ENCODE measurements around the gene PPEF2. TPM values are rescaled to one million over a fixed set of nuclear protein-coding genes. Genes with fewer than 3 reads are reported as not detected.

The PPEF2 gene
- total and polyA plus RNA-seq, 2 donors (not counting 1 experiment from before 2014, with no cell fraction given) = not detected

DNA sequence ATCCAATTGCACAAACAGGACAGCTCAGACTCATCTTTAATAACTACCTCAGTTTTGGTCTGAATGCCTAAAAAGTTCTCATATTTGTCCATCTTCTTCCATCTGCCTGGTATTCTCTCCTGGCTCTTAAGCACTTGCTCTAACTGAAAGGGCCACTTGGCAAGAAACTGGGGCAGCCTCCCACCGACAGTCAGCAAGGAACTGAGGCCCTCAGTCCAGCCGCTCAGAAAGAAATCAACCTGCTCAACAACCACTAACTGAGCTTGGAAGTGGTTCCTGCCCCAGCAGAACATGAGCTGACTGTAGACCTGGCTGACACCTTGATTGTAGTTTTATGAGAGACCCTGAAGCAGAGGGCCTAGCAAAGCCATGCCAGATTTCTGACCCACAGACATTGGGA lies 84.4 kb downstream of the PPEF2 start:
- no peak overlapping the region for H3K4me3 ChIP-seq (replicated peaks in 1 of 4; ENCODE audit: control extremely low read depth in 1 of 4, insufficient read depth in 1 of 4, low read depth in 3 of 4, low read length in 4 of 4)
- H3K79me2 ChIP-seq (ENCODE audit: control insufficient read depth, insufficient read depth, low read length) = no peaks in the 10 kb centered on the region
- no peaks in the 10 kb centered on the region for H3K27me3 ChIP-seq (ENCODE audit: control insufficient read depth, insufficient read depth, low read length)
- no peaks in the 10 kb centered on the region for H3K4me1 ChIP-seq (ENCODE audit: control insufficient read depth, extremely low read depth, insufficient read depth, low read length)
- no peaks in the 10 kb centered on the region for H3K9me3 ChIP-seq (ENCODE audit: control insufficient read depth, insufficient read depth, low read depth, low read length)
- DNase-seq (ENCODE audit: low read depth in 2 of 2) = no peak
- TF ChIP-seq CTCF (conservative IDR thresholded peaks at IDR 0.05 in 1 of 2, IDR thresholded peaks at IDR 0.05 in 1 of 2; ENCODE audit: low read depth in 1 of 2, low read length in 2 of 2) (no peak), EZH2 (IDR thresholded peaks at IDR 0.05; ENCODE audit: low read length, missing control alignments) (no peak)
- peaks cover 3% of the 10 kb centered on the region for H3K36me3 ChIP-seq (ENCODE audit: control insufficient read depth, insufficient read depth, low read length)
- no peak overlapping the region for H3K4me2 ChIP-seq (ENCODE audit: extremely low read depth, insufficient read depth, low read length)
- no peak overlapping the region for H3K9ac ChIP-seq (ENCODE audit: insufficient read depth, low read length)
- H4K20me1 ChIP-seq (ENCODE audit: control insufficient read depth, extremely low read depth, insufficient read depth, low read length) = no peaks in the 10 kb centered on the region
- H3K27ac ChIP-seq (ENCODE audit: insufficient read depth, low read length) = no peak overlapping the region
- no peak overlapping the region for H2AFZ ChIP-seq (ENCODE audit: low read length)

Other genes starting within 250 kb of the PPEF2 start
- gene G3BP2, start 229.0 kb downstream of the PPEF2 start, total RNA-seq = 140 and 143 TPM in 2 replicates
- gene G3BP2, start 229.0 kb downstream of the PPEF2 start, polyA plus RNA-seq = 124 and 143 TPM in 2 replicates
- 101 and 123 TPM in 2 replicates for gene USO1, start 177.9 kb downstream of the PPEF2 start, total RNA-seq
- 83.5 and 130 TPM in 2 replicates for gene USO1, start 177.9 kb downstream of the PPEF2 start, polyA plus RNA-seq
- gene NAAA, start 38.6 kb upstream of the PPEF2 start, total RNA-seq = 15.9 and 50.7 TPM in 2 replicates
- gene NAAA, start 38.6 kb upstream of the PPEF2 start, polyA plus RNA-seq = 32.4 and 39.9 TPM in 2 replicates
- gene SDAD1, start 88.5 kb upstream of the PPEF2 start, total RNA-seq = 25.1 and 29.8 TPM in 2 replicates
- gene SDAD1, start 88.5 kb upstream of the PPEF2 start, polyA plus RNA-seq = 33.7 and 34.4 TPM in 2 replicates
- gene CXCL9, start 105.1 kb upstream of the PPEF2 start, total RNA-seq = not detected in 2 replicates
- not detected in 2 replicates for gene CXCL9, start 105.1 kb upstream of the PPEF2 start, polyA plus RNA-seq
- gene CXCL10, start 121.0 kb upstream of the PPEF2 start, total RNA-seq = under 0.01 and 0.33 TPM in 2 replicates
- 0.07 TPM in 1 of 2 replicates, not detected in the other for gene CXCL10, start 121.0 kb upstream of the PPEF2 start, polyA plus RNA-seq
- gene CXCL11, start 133.6 kb upstream of the PPEF2 start, total RNA-seq = not detected in 2 replicates
- gene CXCL11, start 133.6 kb upstream of the PPEF2 start, polyA plus RNA-seq = 0.03 TPM in 1 of 2 replicates, not detected in the other
- gene ART3, start 172.3 kb upstream of the PPEF2 start, total RNA-seq = not detected in 2 replicates
- 0.27 TPM in 1 of 2 replicates, not detected in the other for gene ART3, start 172.3 kb upstream of the PPEF2 start, polyA plus RNA-seq
- gene NUP54, start 245.9 kb upstream of the PPEF2 start, total RNA-seq = 55.5 and 70.6 TPM in 2 replicates
- gene NUP54, start 245.9 kb upstream of the PPEF2 start, polyA plus RNA-seq = 48.3 and 49.3 TPM in 2 replicates